Activated naive CD8-positive, alpha-beta T cell treated with anti-CD3 and anti-CD28 coated beads for 36 hours (primary cell): ENCODE results near the gene NTF3. TPM values are rescaled to one million over a fixed set of nuclear protein-coding genes. Genes with fewer than 3 reads are reported as not detected.
"Not testable (repeated sequence)": the region's sequence is repeated elsewhere in the genome, so short reads cannot be mapped to it uniquely, and the experiment has no call there.

ENCODE experiments used
- DNase-seq: peaks from one replicate; pipeline ENCODE4 v3.0.0; 2021
- H3K27ac Mint-ChIP-seq: one replicate; pipeline ENCODE4 v1.8.0; 2022; ENCODE audit warnings: mild to moderate bottlenecking, moderate library complexity, mixed read lengths
- H3K27me3 Mint-ChIP-seq: one replicate; pipeline ENCODE4 v1.8.0; 2022; ENCODE audit warnings: mild to moderate bottlenecking, mixed read lengths
- H3K36me3 Mint-ChIP-seq: one replicate; pipeline ENCODE4 v1.8.0; 2021; ENCODE audit warnings: mild to moderate bottlenecking, mixed read lengths
- H3K4me1 Mint-ChIP-seq: one replicate; pipeline ENCODE4 v1.8.0; 2021; ENCODE audit warnings: mixed read lengths
- H3K4me3 Mint-ChIP-seq: one replicate; pipeline ENCODE4 v1.8.0; 2022; ENCODE audit warnings: mild to moderate bottlenecking, moderate library complexity, mixed read lengths
- H3K9me3 Mint-ChIP-seq: one replicate; pipeline ENCODE4 v1.8.0; 2022; ENCODE audit warnings: mixed read lengths
- total RNA-seq, 2 experiments: library from RNA; stranded (reverse); gene quantifications; one replicate each; pipeline ENCODE4 v1.2.3, GENCODE V29; 2021

Gene NTF3
- total RNA-seq, 2 experiments from 2014 or later, result not detected

DNA sequence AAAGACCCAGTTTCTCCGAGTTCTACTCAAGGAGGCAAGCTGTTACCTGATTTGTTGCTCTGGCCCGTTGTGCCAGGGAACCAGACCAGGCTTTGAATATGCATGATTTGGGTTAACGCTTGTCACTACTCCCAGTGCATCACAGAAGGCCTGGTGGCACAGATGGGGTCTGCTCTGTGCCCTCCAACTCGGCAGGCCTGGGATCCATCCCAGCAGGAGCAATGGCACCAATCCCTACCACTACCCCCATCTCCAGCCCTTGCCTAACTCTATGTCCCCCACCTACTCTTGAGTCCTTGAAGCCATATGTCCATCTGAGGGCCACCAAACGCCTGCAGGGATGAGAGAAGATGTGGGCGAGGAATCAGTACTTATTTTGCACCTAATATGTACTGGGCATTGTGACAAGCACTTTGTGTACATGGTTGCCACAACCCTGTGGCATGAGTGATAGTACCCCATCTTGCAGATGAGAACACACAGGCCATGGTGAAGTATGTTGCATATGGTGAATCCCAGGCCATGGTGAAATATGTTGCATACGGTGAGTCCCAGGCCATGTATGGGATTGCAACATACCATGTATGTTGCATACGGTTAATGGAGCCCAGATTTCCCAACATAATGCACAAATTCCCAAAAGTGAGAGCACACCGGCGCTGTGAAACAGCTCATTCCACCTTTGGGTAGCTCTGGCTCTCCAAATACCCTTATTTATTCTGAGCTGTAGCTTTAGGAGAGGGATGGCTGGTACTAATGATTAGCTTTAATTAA is 102.7 kb downstream of the NTF3 start:
- H3K4me3 Mint-ChIP-seq, result no peak overlapping the region
- H3K27ac Mint-ChIP-seq, result no peak overlapping the region
- H3K4me1 Mint-ChIP-seq, result no peaks in the 10 kb centered on the region
- no peaks in the 10 kb centered on the region for H3K36me3 Mint-ChIP-seq
- DNase-seq, result no peak
- peaks cover 2% of the 10 kb centered on the region for H3K9me3 Mint-ChIP-seq
- H3K27me3 Mint-ChIP-seq, result peaks cover 39% of the 10 kb centered on the region

DNA sequence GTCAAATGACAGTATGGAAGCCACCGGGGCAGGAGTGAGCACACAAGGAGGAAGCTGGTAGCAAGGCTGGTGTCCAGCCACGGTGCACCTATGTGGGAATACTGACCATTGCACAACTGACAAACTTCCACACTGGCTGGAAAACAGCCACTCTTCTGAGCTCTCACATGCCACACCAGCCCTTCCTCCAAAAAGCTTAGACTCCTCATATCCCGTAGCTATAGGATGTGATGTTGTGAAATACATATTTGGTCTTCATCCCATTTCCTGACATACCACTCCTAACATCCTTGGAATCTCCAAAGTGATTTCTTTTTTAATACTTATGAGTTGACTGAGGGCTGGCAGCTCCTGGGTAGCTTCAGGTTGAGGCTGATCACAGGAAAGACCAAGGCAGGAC is 103.6 kb downstream of the NTF3 start:
- H3K4me1 Mint-ChIP-seq, result no peaks in the 10 kb centered on the region
- H3K4me3 Mint-ChIP-seq, result no peak overlapping the region
- no peaks in the 10 kb centered on the region for H3K36me3 Mint-ChIP-seq
- H3K27me3 Mint-ChIP-seq, result peaks cover 36% of the 10 kb centered on the region
- no peak overlapping the region for H3K27ac Mint-ChIP-seq
- DNase-seq, result no peak
- H3K9me3 Mint-ChIP-seq, result peaks cover 2% of the 10 kb centered on the region

DNA sequence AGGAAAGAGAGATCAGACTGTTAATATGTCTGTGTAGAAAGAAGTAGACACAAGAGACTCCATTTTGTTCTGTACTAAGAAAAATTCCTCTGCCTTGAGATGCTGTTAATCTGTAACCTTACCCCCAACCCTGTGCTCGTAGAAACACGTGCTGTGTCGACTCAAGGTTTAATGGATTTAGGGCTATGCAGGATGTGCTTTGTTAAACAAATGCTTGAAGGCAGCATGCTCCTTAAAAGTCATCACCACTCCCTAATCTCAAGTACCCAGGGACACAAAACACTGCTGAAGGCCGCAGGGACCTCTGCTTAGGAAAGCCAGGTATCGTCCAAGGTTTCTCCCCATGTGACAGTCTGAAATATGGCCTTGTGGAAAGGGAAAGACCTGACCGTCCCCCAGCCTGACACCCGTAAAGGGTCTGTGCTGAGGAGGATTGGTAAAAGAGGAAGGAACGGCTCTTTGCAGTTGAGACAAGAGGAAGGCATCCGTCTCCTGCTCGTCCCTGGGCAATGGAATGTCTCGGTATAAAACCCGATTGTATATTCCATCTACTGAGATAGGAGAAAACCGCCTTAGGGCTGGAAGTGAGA is 105.2 kb downstream of the NTF3 start:
- H3K36me3 Mint-ChIP-seq, DNase-seq, H3K9me3 Mint-ChIP-seq, H3K4me1 Mint-ChIP-seq, H3K27ac Mint-ChIP-seq, H3K4me3 Mint-ChIP-seq: not testable (repeated sequence)
- peaks cover 30% of the 10 kb centered on the region for H3K27me3 Mint-ChIP-seq

DNA sequence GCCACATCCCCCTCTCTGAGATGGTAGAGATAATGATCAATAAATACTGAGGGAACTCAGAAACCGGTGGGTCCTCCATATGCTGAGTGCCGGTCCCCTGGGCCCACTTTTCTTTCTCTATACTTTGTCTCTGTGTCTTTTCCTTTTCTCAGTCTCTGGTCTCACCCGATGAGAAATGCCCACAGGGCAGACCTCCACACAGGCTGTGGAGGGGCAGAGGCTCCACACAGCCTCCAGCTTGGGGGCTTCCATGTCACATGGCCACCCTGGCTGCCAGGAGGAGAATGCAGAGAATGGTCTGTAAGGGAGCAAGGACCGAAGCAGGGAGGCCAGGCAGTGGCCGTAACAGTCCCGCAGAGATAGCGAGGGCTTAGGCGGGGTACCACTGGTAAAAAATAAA is 105.9 kb downstream of the NTF3 start:
- Mint-ChIP-seq H3K27ac (no peak overlapping the region), H3K4me3 (no peak overlapping the region), H3K4me1 (no peaks in the 10 kb centered on the region), H3K36me3 (no peaks in the 10 kb centered on the region), H3K27me3 (peaks cover 33% of the 10 kb centered on the region), H3K9me3 (peaks cover 5% of the 10 kb centered on the region)
- no peak for DNase-seq
